Esophagus squamous epithelium (tissue), 5 donors: ENCODE results near the gene MYO15B. TPM values are rescaled to one million over a fixed set of nuclear protein-coding genes. Genes with fewer than 3 reads are reported as not detected.

ENCODE experiments used
- DNase-seq: peaks from one replicate; lab custom pipeline; 2025; lab: John Stamatoyannopoulos, UW
- H3K27ac ChIP-seq, 4 donors: fragments of 200-600 bp; sonication (generic); one replicate each; pipeline ENCODE4 v1.5.1; 2016 to 2019; ENCODE audit warnings: mild to moderate bottlenecking in 1 of 4
- H3K27me3 ChIP-seq, 4 donors: fragments of 200-600 bp; sonication (generic); 1 replicate in 3 of 4; 2 replicates in 1 of 4; pipeline versions ENCODE4 v1.5.1 to v1.6.0; 2017 to 2021; ENCODE audit warnings: antibody characterized with exemption in 1 of 4
- H3K36me3 ChIP-seq, 3 donors: fragments of 200-600 bp; sonication (generic); one replicate each; pipeline ENCODE4 v1.5.1; 2016 to 2019
- H3K4me1 ChIP-seq, 3 donors: fragments of 200-600 bp; sonication (generic); one replicate each; pipeline ENCODE4 v1.5.1; 2017 to 2019
- H3K4me3 ChIP-seq, 4 donors: fragments of 200-600 bp; sonication (generic); 1 replicate in 3 of 4; 2 replicates in 1 of 4; pipeline ENCODE4 v1.5.1; 2016 to 2019; ENCODE audit warnings: mild to moderate bottlenecking in 2 of 4, moderate library complexity in 1 of 4
- H3K9me3 ChIP-seq, 3 donors: fragments of 200-600 bp; sonication (generic); one replicate each; pipeline ENCODE4 v1.5.1; 2016 to 2019
- POLR2A ChIP-seq, 4 donors: fragments of 450-650 bp; IDR thresholded peaks; one replicate each; pipeline ENCODE4 v1.6.1; 2017; ENCODE audit warnings: antibody characterized with exemption in 4 of 4, mild to moderate bottlenecking in 4 of 4, moderate library complexity in 3 of 4
- WGBS, 2 donors: methylation state at CpG; one replicate each; pipeline ENCODE4 v1.1.5; 2018; 5-methylcytosine and 5-hydroxymethylcytosine counted together
- intact Hi-C: fragments of 100-400 bp; cut with DNase I; formaldehyde crosslinking; loops from one replicate; pipeline ENCODE4 v1.15.0; 2022
- total RNA-seq, 4 donors: library from RNA; depleted of rRNA; stranded (reverse); fragments of >200 nt; gene quantifications; one replicate each; pipeline ENCODE4 v1.1.0, GENCODE V29; 2016
- TF ChIP-seq, protein P1 (sequence below), 6 experiments: fragments of 450-650 bp in 4 of 6; fragments of 200-600 bp in 2 of 6; sonication (generic) in 2 of 6; IDR thresholded peaks; one replicate each; pipeline ENCODE4 v1.5.1; 2016 to 2019; ENCODE audit warnings: antibody characterized with exemption in 6 of 6, mild to moderate bottlenecking in 4 of 6, moderate library complexity in 4 of 6
- donor health status: DM: yes; HTN: yes; CAD: no.

The MYO15B gene
- total RNA-seq, 4 donors from 2014 or later: 6.3 to 60.7 (median 10.4) TPM

DNA sequence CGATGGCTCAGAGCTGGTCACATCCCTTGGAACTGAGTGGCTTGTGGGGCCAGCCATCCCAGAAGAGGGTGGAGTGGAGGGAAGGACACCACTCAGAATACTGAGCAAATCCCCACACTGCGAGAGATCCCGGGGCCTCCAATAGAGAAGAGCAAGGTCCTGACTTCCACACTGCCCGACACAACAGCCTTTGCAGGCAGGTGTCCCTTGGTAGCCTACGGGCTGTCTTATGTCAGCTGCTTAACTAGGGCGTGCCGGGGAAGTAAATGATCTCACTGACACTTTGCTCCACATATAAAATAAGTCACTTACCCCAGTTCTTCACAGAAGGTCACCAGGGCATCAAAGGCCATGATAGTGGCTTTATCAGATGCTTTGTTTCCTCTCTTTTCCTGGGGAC lies 63.3 kb downstream of the MYO15B start:
- no peak for DNase-seq
- H3K27me3 ChIP-seq: no peaks in the 10 kb centered on the region
- H3K4me3 ChIP-seq: no peak overlapping the region
- intact Hi-C loops: no loop called here
- WGBS, 2 donors: 92 to 94% methylated on average over 5 to 7 of the region's 7 CpGs
- peaks cover 0 to 84% (median 14%) of the 10 kb centered on the region in 3 donors for H3K36me3 ChIP-seq
- no peak for TF ChIP-seq POLR2A (IDR thresholded peaks at IDR 0.05)
- TF ChIP-seq, protein P1, sequence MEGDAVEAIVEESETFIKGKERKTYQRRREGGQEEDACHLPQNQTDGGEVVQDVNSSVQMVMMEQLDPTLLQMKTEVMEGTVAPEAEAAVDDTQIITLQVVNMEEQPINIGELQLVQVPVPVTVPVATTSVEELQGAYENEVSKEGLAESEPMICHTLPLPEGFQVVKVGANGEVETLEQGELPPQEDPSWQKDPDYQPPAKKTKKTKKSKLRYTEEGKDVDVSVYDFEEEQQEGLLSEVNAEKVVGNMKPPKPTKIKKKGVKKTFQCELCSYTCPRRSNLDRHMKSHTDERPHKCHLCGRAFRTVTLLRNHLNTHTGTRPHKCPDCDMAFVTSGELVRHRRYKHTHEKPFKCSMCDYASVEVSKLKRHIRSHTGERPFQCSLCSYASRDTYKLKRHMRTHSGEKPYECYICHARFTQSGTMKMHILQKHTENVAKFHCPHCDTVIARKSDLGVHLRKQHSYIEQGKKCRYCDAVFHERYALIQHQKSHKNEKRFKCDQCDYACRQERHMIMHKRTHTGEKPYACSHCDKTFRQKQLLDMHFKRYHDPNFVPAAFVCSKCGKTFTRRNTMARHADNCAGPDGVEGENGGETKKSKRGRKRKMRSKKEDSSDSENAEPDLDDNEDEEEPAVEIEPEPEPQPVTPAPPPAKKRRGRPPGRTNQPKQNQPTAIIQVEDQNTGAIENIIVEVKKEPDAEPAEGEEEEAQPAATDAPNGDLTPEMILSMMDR (IDR thresholded peaks at IDR 0.05): no peak
- H3K4me1 ChIP-seq: peaks cover 0 to 9% (median 1%) of the 10 kb centered on the region in 3 donors
- H3K9me3 ChIP-seq: no peaks in the 10 kb centered on the region
- no peak overlapping the region for H3K27ac ChIP-seq

DNA sequence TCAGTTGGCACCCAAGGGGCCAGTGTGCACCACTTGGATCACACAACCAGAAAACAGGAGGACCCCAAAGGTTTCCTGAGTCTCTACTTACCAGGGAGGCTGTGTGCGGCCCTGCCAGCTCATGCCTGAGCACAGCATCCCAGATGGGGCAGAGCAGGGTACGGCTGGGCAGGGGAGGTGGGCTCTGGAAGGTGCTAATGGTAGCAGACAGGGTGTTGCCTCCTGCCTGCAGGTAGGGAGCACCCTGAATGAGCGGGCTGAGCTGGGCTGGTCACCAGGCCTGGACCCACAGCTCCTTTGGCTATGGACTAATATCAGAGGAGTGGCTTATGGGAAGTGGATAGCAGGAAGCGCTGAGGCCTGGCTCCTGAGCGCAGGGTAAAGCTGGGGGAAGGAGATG lies 64.7 kb downstream of the MYO15B start:
- no peak for DNase-seq
- Histone ChIP-seq H3K36me3 (peaks cover 0 to 81% (median 15%) of the 10 kb centered on the region in 3 donors), H3K4me3 (no peak overlapping the region), H3K9me3 (no peaks in the 10 kb centered on the region), H3K27me3 (no peaks in the 10 kb centered on the region), H3K4me1 (no peaks in the 10 kb centered on the region), H3K27ac (no peak overlapping the region)
- WGBS, 2 donors: 94 to 95% methylated on average over 2 to 5 of the region's 5 CpGs
- TF ChIP-seq, protein P1 (IDR thresholded peaks at IDR 0.05): no peak
- TF ChIP-seq POLR2A (IDR thresholded peaks at IDR 0.05): no peak
- intact Hi-C loops: no loop called here

DNA sequence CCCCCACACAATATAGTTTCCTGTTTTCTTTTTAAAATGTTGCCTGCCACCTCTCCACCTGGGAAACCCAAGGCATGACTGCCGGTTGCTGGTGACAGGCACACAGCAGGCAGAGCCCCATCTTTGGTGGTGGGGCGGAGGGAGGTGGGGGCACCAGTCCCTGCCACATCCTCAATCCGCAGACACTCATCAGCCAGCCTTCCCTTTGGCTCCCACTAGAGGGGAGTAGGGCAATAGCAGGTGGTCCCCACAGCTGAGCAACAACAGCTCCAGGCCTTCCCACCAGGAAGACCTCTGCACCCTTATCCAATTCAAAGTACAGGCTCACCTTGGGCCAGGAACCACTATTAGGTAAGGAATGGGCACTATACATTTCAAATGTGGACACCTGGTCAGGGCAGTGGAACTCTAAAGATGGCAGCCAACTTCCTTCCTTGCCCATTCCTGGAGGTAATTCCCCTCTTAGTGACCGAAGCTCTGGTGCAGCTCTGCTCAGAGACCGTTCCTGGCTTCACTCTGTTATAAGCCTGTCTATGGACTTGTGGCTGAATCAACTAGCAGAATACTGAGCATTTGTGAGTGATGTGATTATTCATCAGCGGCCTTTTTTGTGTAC lies 65.4 kb downstream of the MYO15B start:
- no peak overlapping the region for H3K4me3 ChIP-seq
- H3K36me3 ChIP-seq: peaks cover 0 to 81% (median 15%) of the 10 kb centered on the region in 3 donors
- intact Hi-C loops: no loop called here
- no peak overlapping the region for H3K27ac ChIP-seq
- WGBS, 2 donors: 77 to 79% methylated on average over 3 to 6 of the region's 6 CpGs
- TF ChIP-seq POLR2A (IDR thresholded peaks at IDR 0.05): no peak
- TF ChIP-seq, protein P1 (IDR thresholded peaks at IDR 0.05): peak; percentile 36 to 61 (median 45)
- H3K27me3 ChIP-seq: no peaks in the 10 kb centered on the region
- no peaks in the 10 kb centered on the region for H3K9me3 ChIP-seq
- DNase-seq: no peak
- no peaks in the 10 kb centered on the region for H3K4me1 ChIP-seq

DNA sequence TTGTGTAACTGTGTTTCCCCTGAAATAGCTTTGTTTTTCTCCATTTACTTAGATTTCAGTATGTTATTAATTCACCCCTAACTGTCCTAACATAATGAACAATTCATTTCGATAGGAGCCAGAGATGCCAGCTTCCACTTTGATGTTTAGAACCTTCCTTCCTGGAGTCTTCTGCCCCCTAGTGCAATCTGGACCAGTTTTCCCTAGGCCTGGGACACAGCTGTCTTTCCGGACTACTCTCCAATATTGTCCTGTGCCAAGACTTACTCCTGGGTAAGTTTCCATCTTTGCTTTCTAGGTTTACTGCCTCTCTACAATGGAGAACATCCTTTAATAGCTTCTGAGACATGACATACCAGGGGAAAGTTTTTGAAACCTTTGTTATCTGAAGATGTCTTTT lies 66.6 kb downstream of the MYO15B start:
- Histone ChIP-seq H3K4me3 (no peak overlapping the region), H3K4me1 (no peaks in the 10 kb centered on the region), H3K36me3 (peaks cover 0 to 75% (median 15%) of the 10 kb centered on the region in 3 donors), H3K27ac (no peak overlapping the region), H3K9me3 (no peaks in the 10 kb centered on the region), H3K27me3 (no peaks in the 10 kb centered on the region)
- TF ChIP-seq POLR2A (IDR thresholded peaks at IDR 0.05): no peak
- TF ChIP-seq, protein P1 (IDR thresholded peaks at IDR 0.05): peak in 4 of 6 experiments; percentile 23 to 42 (median 37)
- intact Hi-C loops: no loop called here
- no peak for DNase-seq
- WGBS, 2 donors: 34 to 57% methylated on average over 2 of the region's 2 CpGs

DNA sequence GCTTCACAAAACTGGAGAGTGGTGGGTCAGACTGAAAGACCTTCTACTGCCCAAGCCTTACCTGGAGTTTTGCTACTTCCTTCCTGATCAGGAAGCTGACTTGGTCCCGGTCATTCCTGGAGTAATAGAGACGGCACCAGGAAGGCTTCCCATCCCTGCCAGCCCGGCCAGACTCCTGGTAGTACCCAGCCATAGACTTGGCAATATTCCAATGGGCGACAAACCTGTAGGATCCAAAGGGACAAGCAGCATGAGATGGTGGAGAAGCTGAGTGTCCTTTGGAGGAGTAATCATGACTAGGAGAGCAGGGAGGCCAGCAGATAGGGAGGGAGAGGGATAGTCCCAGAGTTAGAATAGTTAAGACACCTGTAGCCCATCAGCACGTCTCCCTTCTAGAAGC lies 70.6 kb downstream of the MYO15B start:
- no peaks in the 10 kb centered on the region for H3K27me3 ChIP-seq
- no peak overlapping the region for H3K27ac ChIP-seq
- intact Hi-C loops: no loop called here
- H3K36me3 ChIP-seq: peaks cover 0 to 78% (median 31%) of the 10 kb centered on the region in 3 donors
- WGBS, 2 donors: 73 to 78% methylated on average over 3 to 5 of the region's 5 CpGs
- H3K9me3 ChIP-seq: no peaks in the 10 kb centered on the region
- no peak overlapping the region for H3K4me3 ChIP-seq
- DNase-seq: no peak
- TF ChIP-seq, protein P1 (IDR thresholded peaks at IDR 0.05): no peak
- no peak for TF ChIP-seq POLR2A (IDR thresholded peaks at IDR 0.05)
- no peaks in the 10 kb centered on the region for H3K4me1 ChIP-seq
